Endothelial cell of hepatic sinusoid (primary cell): Measurements from ENCODE around the gene VPS54.

Experiments used
- in situ Hi-C: cut with HindIII; loops from 2 replicates; pipeline ENCODE4 v1.10.0; 2017; ENCODE audit warnings: low sequenced_read_pairs

VPS54 gene, protein sequence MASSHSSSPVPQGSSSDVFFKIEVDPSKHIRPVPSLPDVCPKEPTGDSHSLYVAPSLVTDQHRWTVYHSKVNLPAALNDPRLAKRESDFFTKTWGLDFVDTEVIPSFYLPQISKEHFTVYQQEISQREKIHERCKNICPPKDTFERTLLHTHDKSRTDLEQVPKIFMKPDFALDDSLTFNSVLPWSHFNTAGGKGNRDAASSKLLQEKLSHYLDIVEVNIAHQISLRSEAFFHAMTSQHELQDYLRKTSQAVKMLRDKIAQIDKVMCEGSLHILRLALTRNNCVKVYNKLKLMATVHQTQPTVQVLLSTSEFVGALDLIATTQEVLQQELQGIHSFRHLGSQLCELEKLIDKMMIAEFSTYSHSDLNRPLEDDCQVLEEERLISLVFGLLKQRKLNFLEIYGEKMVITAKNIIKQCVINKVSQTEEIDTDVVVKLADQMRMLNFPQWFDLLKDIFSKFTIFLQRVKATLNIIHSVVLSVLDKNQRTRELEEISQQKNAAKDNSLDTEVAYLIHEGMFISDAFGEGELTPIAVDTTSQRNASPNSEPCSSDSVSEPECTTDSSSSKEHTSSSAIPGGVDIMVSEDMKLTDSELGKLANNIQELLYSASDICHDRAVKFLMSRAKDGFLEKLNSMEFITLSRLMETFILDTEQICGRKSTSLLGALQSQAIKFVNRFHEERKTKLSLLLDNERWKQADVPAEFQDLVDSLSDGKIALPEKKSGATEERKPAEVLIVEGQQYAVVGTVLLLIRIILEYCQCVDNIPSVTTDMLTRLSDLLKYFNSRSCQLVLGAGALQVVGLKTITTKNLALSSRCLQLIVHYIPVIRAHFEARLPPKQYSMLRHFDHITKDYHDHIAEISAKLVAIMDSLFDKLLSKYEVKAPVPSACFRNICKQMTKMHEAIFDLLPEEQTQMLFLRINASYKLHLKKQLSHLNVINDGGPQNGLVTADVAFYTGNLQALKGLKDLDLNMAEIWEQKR

DNA sequence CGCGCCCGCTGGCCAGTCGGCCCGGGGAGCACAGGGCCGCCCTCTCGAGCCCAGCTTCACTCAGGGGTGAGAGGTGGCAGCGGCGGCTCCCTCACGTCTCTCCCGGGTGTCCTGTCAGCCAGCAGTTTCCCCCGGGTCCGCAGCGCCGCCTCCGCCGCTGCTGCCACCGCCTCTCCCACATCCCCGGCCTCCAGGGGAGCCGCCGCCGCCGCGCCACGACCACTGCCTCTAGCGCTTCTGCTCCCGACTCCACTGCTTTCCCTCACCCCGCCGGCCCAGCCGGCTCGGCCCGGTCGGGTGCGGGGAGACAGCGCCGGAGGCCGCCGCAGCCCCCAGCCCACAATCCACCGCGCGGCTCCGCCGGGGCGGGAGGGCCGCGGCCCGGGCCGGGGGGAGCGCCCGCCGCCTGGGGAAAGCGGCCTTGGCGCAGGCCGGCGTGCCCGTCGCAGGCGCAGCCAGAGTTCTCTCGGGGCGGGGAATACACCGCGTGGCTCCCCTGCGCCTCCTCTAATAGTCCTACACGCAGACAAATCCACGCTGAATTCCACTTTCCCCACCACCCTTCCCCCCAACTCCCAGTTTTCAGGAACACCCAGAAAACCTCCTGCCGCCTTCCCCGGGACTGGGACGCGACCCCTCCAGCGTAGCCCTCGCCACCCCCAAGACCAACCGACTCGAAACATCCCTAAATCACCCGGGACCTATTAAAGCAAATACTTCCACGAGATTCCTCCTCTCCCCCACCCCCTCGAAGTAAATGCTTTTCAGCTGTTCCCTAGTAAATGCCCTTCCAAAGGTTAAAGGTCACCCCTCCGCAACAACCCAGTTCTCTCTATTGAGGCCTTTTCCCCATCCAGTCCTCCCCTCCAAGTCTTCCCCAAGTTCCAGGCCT is at the start of gene VPS54:
VPS54 (minus strand) TSS at position 346 of the 892 bp plus-strand sequence. CDS start 35,429 bp downstream, outside the sequence.
- in situ Hi-C loops = no loop called here

DNA sequence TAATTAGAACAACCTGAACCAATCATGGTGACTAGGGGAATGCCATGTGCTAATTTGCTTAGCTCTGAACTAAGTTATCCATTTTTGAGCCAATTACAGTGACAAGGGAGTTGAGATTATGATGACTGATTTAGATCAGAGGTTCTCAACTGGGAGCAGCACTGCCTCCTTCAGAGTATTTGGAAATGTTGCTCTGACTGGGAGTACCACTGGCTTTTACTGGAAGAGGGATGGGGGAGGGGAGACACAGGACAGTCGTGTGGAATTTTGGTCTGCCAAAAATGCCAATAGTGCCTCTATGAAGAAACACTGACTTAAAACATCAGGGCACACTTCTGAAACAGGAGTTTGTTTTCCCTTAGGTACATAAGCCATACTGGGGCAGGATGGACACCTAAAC is 48.1 kb upstream of the VPS54 start:
- in situ Hi-C loops = loop anchor here (25.0 kb wide), 1 partner anchor 245 kb away; no protein-coding TSS in a partner anchor

DNA sequence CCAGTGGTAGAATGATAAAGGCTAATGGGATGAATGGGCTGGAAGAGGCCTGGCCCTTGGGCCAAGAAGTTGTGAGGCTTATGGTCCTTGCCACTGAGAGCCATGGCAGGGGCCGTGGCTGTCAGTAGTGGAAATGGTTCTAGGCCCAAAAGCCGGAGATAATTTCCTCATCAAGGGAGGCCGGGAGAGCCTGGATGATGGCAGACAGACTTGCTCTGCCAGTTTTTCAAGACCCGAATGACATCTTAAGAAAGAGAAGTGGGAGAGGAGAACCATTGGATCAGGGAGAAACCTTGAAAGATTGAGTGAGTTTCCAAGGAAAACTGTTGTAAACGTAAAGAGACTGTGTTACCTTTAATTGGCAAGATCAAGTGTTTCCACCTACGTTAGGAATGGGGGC is 46.3 kb upstream of the VPS54 start:
- in situ Hi-C loops = loop anchor here (25.0 kb wide), 1 partner anchor 247 kb away; no protein-coding TSS in a partner anchor

DNA sequence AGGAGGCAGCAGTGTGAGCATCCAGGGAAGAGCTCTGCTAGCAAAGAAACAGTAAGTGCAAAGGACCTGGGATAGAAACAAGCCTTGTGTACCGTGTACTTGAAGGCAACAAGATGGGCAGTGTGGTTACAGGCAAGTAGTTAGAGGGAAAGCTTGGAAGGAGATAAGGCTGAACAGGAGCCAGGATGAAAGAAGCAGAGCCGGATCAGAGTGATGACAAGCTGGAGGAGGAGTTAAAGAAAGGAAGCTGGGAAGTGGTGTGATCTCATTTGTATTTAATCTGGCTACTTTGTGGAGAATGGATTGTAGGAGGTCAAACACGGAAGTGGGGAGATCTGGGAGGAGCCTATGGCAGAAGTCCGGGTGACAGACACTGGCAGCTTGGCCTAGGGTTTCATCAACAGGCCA is 44.7 kb upstream of the VPS54 start:
- in situ Hi-C loops = loop anchor here (5.0 to 25.0 kb wide), 2 partner anchors 53 to 248 kb away; no protein-coding TSS in a partner anchor

DNA sequence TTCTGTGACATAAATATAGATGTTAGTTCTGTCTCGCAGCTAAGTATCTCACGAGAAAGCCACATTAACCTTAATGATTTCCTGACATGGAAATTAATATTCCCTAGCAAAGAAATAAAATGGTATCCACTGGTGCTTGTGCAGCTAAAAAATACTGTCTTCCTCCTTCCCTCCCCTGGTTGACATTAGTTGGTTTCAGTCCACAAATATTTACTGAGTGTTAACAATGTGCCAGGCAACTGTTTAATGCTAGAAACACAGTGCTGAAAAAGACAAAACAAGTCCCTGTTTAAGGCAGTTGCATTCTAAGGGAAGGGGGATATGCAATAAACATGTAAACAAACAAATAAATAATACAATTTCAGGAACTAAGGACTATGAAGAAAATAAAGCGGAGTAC is 44.2 kb upstream of the VPS54 start:
- in situ Hi-C loops = loop anchor here (5.0 to 25.0 kb wide), 2 partner anchors 54 to 249 kb away; no protein-coding TSS in a partner anchor

DNA sequence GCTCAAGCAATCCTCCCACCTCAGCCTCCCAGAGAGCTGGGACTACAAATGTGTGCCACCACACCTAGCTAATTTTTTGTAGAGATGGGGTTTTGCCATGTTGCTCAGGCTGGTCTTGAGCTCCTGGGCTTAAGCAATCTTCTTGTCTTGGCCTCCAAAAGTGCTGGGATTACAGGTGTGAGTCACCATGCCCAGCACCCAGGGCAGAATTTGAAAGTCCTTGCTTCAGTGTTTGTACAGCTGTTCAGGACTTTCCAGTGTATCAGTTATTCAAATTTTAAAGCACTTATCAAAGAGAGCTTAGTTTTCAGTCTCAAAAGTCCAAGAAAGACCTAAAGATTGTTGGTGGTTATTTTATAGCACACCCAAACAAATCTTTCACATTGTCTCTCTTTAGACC is 43.6 kb upstream of the VPS54 start:
- in situ Hi-C loops = loop anchor here (5.0 to 25.0 kb wide), 2 partner anchors 54 to 249 kb away; no protein-coding TSS in a partner anchor

DNA sequence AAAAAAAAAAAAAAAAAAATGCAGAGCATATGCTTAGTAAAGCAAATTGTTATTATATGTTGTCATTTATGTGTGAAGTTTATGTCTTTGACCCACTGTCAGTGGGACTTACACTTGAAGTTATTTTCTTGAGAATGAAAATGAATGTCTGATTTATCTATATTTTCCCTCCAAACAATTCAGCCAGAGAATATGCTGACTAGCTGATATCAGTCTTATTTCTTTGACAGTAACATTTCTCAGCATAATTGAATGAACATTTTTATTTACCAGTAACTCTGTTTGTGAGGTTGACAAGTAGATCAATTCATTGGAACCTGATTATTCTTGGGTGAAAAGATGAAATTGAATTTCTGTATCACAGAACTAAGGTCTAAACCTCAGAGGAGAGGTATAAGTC is 40.0 kb upstream of the VPS54 start:
- in situ Hi-C loops = loop anchor here (25.0 kb wide), 1 partner anchor 253 kb away; no protein-coding TSS in a partner anchor

DNA sequence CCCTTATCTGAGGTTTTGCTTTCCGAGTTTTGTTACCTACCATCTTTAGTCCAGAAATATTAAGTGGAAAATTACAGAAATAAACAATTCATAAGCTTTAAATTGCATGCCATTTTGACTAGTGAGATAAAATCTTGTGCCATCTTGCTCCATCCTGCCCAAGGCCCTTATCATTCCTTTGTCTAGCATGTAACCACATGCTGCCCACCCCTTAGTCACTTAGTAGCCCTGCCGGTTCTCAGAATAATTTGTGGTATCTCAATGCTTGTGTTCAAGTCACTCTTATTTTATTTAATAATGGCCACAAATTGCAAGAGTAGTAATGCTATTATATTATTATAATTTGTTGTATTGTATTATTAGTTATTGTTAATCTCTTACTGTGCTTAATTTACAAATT is 36.8 kb upstream of the VPS54 start:
- in situ Hi-C loops = loop anchor here (25.0 kb wide), 1 partner anchor 256 kb away; no protein-coding TSS in a partner anchor

DNA sequence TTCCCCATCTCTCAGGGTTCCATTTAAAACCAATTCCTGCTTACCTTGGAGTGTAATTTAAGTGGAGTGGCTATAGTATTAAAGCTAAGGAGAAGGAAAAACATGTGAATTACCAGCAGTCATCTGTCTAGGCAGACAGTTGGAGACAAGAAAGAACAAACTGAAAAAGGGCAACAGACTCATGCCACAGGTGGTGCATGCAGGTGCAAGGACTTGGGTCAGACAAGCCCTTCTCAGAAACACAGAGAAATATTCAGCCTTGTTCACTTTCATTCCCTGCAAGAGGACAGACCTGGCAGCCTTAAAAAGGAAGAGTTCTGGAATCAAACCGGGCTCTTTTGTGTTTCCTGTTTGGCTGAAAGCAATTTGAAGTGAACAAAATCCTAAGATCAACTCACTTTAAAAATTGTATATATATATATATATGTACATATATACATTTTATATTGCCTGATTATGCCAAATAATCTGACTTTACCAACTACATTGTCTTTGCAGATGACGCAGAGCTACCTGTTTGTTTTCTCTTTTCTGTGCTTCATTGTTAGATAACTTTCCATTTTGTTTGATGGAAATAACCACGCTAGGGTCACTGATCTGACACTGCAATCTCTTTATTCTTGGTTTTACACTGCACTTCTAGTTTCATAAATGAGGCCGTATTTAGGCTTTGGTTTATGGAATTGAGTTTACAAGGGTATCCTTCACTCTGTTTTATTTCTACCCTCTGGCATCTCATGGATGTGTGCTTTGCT is 35.1 kb upstream of the VPS54 start:
- in situ Hi-C loops = loop anchor here (25.0 kb wide), 1 partner anchor 258 kb away; no protein-coding TSS in a partner anchor

DNA sequence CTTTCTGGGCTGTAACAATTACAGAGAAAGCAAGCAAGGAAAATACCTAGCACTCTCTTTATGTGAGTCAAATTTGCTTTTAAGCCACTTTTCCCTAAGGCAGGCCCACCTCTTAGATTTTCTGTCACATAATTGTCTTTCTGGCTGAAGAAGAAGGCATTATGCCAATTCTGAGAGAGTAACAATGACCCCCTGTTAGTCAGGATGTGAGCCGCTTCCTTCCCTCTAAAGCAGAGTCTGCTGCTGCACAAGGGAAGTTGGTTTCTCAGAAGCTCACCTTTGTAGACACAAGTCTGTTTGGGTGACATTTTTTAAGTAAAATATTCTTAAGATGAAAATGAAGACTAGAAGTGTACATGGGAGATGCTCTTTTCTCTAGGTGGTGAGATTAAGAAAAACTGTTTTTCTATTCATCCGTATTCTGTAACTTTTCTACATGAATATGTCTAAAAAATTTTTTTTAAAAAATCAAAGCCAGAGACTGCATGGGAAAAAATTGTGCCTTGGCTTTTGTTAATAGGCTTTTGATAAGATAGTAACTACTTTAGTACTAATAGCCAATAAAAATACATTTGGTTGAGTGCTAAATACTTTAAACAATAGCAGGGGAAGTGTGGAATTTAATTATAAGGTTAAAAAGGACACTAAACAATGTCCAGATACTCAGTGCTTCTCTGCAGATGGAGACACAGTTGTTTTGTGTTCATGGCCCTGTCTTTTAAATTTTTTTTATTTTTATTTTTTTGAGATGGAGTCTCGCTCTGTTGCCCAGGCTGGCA is 33.4 kb upstream of the VPS54 start:
- in situ Hi-C loops = loop anchor here (25.0 kb wide), 1 partner anchor 260 kb away; no protein-coding TSS in a partner anchor

DNA sequence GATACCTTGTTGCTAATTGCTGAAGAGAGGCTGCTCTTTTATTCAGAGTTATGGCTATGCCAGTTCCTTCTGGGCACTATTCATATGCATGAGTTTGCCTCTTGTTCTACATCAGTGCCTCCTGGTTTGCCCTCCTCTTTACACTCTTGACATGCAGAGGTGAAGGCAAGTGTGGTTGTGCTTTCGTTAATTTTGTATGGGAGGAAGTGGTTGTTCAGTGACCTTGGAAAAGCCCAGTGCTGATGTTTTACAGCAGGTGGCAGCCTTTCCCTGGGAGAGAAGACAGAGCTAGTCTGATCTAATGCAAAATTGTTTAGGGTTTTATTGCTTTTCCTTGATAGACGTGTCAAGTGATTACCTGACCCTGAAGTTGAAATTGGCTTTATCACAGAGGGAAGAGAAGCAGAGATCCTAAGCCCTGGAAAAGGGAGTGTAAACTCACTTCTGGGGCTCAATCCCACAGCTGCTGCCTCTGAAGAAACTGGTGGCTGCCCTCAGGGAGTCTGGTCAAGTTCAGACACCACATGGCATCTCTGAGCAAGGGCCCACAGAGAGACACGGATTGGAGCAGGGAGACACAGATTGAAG is 30.5 kb upstream of the VPS54 start:
- in situ Hi-C loops = loop anchor here (25.0 kb wide), 1 partner anchor 263 kb away; no protein-coding TSS in a partner anchor

DNA sequence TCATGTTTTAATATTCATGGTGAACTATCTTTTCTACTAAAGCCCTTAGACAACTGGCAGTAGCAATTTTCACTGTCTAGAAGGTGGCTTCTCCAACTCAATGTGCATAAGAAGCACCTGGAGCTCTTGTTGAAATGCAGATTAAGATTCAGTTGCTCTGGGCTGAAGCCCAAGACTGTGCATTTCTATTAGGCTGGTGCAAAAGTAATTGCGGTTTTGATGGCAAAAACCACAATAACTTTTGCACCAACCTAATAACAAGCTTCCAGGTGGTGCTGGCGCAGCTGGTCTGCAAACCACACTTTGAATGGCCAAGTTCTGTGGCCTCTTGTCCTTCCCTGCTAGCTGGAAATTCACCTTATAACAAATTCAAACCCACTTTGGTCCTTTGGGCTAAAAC is 26.7 kb upstream of the VPS54 start:
- in situ Hi-C loops = no loop called here

DNA sequence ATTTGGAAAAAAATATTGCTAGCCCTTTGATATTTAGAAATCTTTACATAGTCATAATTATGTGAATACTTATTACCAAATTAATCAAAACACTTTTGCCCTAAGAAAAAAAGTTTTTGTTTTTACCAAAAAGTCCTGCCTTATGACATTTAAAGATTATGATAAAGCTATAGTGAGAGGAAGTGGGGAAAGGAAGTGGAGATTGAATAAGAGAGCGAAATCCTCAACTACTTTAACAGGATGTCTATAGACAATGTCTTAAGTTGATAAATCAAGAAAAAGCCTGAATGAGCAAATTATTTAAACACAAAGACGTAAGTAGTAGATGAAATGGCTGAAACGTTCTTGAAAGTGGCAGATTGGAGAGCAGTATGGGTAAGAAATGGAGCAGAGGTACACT is 20.9 kb upstream of the VPS54 start:
- in situ Hi-C loops = no loop called here

DNA sequence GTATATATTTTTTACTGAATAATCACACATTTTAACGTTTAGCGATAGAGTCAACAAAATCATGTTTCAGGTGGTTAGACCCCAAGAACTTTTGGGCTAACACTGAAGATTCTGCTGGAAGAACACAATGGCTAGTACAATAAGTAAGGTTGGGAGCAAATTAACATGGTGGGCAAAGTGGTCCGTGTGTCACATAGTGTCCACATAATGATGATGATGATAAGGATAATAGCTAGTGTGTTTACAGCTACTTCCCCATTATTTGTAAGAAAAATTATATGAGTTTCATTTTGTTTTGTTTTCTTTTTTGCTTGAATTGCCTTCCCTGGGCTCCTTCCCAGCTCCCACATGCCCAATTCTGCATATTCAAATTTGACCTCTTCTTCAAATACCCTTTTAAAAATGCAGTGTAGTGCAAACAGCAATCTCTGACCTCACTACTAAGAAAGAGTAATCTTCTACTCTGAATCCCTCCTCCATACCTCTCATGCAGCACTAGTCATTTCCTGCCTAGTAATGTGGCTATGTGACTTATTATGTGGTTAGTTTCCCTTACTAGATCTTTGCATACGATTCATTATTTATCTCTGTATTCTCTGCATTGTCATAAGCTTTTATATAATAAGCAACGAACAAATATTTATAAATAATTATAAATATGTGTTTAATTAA is 16.9 kb upstream of the VPS54 start:
- in situ Hi-C loops = no loop called here

DNA sequence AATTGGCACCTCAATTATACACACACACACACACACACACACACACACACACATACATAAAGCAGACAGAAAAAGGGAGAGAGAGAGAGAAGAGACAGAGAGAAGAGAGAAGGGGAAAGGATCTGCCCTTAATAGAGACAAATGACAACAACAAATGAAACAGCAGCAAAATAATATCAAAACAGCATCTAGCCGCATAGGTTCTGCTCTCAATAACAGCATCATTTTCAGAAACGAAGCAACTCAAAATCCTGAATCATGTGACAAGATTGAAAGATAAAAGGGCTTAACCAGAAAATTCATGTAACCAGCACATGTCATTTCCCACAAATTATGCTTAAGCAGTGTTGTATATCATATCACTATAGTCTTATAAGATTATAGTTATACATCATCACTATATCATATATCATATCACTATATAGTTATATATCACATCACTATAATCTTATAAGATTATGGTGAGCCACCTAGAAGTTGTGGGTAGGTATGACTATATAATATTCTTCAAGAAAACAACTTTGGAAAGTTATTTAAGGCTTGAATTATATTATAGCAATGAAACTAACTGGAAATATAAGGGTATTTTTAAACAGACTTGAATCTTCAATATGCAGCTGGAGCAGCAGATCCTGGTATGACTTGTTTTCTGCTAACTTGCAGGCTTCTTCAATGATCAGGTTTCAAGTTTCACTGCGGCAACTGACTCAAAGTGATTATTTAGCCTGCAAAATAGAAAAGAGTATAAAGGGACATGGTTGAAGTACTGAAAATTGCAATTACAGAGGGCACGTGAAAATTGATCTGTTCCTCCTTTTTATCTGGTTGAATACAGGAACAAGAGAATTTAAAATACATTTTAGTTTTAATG is 16.1 kb upstream of the VPS54 start:
- in situ Hi-C loops = no loop called here

DNA sequence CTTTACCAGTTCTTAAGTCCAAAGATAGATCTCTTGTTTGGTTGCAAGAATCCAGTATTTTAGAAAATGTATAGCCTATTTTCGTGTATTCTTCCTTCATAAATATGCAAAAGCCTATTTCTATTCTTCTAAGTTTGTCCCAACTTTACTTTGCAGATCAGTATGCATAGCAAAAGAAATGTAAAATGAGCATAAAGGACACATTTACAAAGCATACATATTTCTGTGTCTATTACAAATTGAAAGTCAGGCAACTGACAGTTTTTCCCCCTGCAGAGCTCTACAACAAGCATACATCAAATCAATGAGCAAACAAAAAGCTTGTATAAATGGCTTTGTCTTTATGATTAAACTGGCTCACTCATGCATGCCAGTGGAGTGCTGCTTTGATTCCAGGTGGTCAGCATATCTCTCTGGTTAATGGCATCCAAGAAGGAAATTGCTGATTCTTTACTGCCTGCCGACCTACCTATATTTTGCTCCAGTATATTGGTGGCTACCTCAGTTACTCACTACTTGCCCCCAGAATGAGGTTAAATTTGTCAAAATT is 10.0 kb upstream of the VPS54 start:
- in situ Hi-C loops = no loop called here
